ENCODE data around the gene BANK1.
"Not testable (repeated sequence)": the region's sequence is repeated elsewhere in the genome, so short reads cannot be mapped to it uniquely, and the experiment has no call there.

- TF ChIP-seq ZNF132 (tag by site-specific recombination; IDR thresholded peaks at IDR 0.05; ENCODE audit: borderline replicate concordance); ZNF184 (tag by site-specific recombination; IDR thresholded peaks at IDR 0.05); CTCF (tag by site-specific recombination; IDR thresholded peaks at IDR 0.05); KLF16 (tag by site-specific recombination; IDR thresholded peaks at IDR 0.05); ZBTB20 (tag by site-specific recombination; IDR thresholded peaks at IDR 0.05); ZBTB8A (tag by site-specific recombination; IDR thresholded peaks at IDR 0.05); GLI4 (tag by site-specific recombination; IDR thresholded peaks at IDR 0.05); ZNF785 (tag by site-specific recombination; IDR thresholded peaks at IDR 0.05): not testable (repeated sequence)
Observed at GRCh38 chr4:101905527-101905926, 115.0 kb downstream of the BANK1 start.

Measured in HEK293 (cell line).